OCI-LY7 (cell line): ENCODE data around the gene NOTO. TPM values are rescaled to one million over a fixed set of nuclear protein-coding genes. Genes with fewer than 3 reads are reported as not detected.

Experiments used
- BruUV-seq: library from RNA; stranded (reverse); fragments of 400-500 nt; replicated peaks from 2 replicates; lab custom pipeline; 2021; lab: Mats Ljungman, UMichigan
- CTCF ChIA-PET: fragments of 300-600 bp; sonication (Branson Sonifier 250); formaldehyde crosslinking; loops from one replicate; lab custom pipeline; 2022; ENCODE audit warnings: antibody characterized with exemption; ENCODE audit not compliant: unreplicated experiment; lab: Charles Lee
- POLR2A ChIA-PET: fragments of 300-600 bp; sonication (Branson Sonifier 250); formaldehyde crosslinking; loops from one replicate; lab custom pipeline; 2022; ENCODE audit warnings: antibody characterized with exemption; lab: Charles Lee
- DNase-seq: peaks from one replicate; pipeline ENCODE4 v3.0.0-alpha.2; 2015; ENCODE audit warnings: low spot score
- H2AFZ ChIP-seq: fragments of 200-600 bp; sonication (generic), shearing (Covaris generic); 2 replicates; pipeline ENCODE4 v1.6.1; 2014; ENCODE audit warnings: mild to moderate bottlenecking, antibody characterized with exemption, low read length, moderate library complexity
- H3K27ac ChIP-seq: fragments of 200-600 bp; sonication (generic); 2 replicates; pipeline ENCODE4 v1.5.1; 2014; ENCODE audit warnings: mixed run types, low read depth, mild to moderate bottlenecking, moderate library complexity, low read length, inconsistent platforms; ENCODE audit not compliant: poor library complexity, severe bottlenecking
- H3K36me3 ChIP-seq: fragments of 200-600 bp; sonication (generic); 2 replicates; pipeline ENCODE4 v1.6.1; 2014; ENCODE audit warnings: mild to moderate bottlenecking, antibody characterized with exemption, low read length, moderate library complexity, mixed read lengths; ENCODE audit not compliant: insufficient read depth
- H3K4me1 ChIP-seq: fragments of 200-600 bp; sonication (generic); 2 replicates; pipeline ENCODE4 v1.5.1; 2014; ENCODE audit warnings: mild to moderate bottlenecking, low read length; ENCODE audit not compliant: insufficient read depth, poor library complexity, severe bottlenecking
- H3K4me2 ChIP-seq: fragments of 200-600 bp; sonication (generic); 2 replicates; pipeline ENCODE4 v1.6.1; 2014; ENCODE audit warnings: mild to moderate bottlenecking, low read length
- H3K4me3 ChIP-seq: fragments of 200-600 bp; sonication (generic); 2 replicates; pipeline ENCODE4 v1.5.1; 2014; ENCODE audit warnings: mild to moderate bottlenecking, low read depth, low read length; ENCODE audit not compliant: poor library complexity, severe bottlenecking
- H3K79me2 ChIP-seq: fragments of 200-600 bp; sonication (generic); 2 replicates; pipeline ENCODE4 v1.6.1; 2016; ENCODE audit warnings: low read depth, mild to moderate bottlenecking, low read length, moderate library complexity, mixed read lengths; ENCODE audit not compliant: insufficient read depth
- H3K9me2 ChIP-seq: fragments of 200-600 bp; sonication (generic); 2 replicates; pipeline ENCODE4 v1.6.1; 2016; ENCODE audit warnings: mild to moderate bottlenecking, low read length, mixed read lengths; ENCODE audit not compliant: insufficient read depth
- H3K9me3 ChIP-seq: fragments of 200-600 bp; sonication (generic); 2 replicates; pipeline ENCODE4 v1.6.1; 2014; ENCODE audit warnings: mild to moderate bottlenecking, mixed run types, low read length, mixed read lengths
- H4K20me1 ChIP-seq: fragments of 200-600 bp; sonication (generic); 2 replicates; pipeline ENCODE4 v1.6.1; 2014; ENCODE audit warnings: mild to moderate bottlenecking, antibody characterized with exemption, low read length, moderate library complexity, mixed read lengths; ENCODE audit not compliant: insufficient read depth
- EZH2phosphoT487 ChIP-seq: fragments of 200-600 bp; sonication (generic); IDR thresholded peaks from 2 replicates; pipeline ENCODE4 v1.6.1; 2018; ENCODE audit warnings: low read depth, borderline replicate concordance, mild to moderate bottlenecking, mixed run types, antibody characterized with exemption, low read length, moderate library complexity, mixed read lengths
- intact Hi-C: fragments of 100-400 bp; cut with micrococcal nuclease; formaldehyde crosslinking; loops from one replicate; pipeline ENCODE4 v1.10.0; 2022; ENCODE audit not compliant: unreplicated experiment
- total RNA-seq, 2 experiments: library from RNA; depleted of rRNA in 1 of 2; stranded (reverse); fragments of >200 nt in 1 of 2; shearing (Covaris generic) in 1 of 2; gene quantifications; 2 replicates each; pipeline ENCODE4 v1.2.3, GENCODE V29; 2014 to 2022
- TF ChIP-seq, protein P1 (sequence below): fragments of 200-600 bp; sonication (generic); conservative IDR thresholded peaks from 2 replicates; pipeline ENCODE4 v1.5.1; 2014; ENCODE audit warnings: mild to moderate bottlenecking, antibody characterized with exemption, low read length, moderate library complexity, mixed read lengths

The NOTO gene
- total RNA-seq, 2 experiments from 2014 or later, result not detected

DNA sequence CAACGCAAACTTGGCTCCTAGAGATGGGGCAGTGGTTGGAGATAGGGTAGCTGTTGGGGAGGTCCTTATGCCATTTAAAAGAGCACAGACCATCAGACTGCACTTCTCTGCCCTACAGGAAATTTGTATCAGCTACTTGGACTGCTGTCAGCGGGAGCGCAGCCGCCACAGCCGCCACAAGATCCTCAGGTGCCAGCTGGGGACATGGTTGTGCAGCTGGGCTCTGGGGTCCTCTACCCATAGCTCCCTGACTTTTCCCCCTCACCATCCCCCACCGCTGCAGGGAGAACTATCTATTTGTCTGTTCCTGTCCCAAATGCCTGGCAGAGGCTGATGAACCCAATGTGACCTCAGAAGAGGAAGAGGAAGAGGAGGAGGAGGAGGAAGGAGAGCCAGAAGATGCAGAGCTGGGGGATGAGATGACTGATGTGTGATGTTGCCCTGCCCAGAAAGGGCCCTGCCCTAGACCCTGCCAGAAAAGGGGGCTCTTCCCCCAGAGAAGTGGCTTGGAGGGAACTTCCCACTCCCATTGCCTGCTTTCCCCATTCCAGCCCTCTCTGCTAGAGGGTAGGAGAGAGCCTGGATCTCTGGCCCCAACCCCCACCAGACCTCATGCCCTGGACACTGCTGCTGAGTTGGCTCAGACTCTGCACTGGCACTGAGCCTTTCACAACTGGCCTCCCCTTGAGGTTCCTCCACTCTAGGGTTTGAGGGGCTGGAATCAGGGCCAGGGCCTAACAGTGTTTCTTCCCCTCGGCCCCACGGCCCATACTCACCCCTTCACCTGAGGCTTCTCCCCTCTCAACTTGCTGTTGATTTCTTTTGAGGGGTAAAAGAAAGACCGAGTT lies 23.4 kb downstream of the NOTO start:
- no peak for DNase-seq
- no peak overlapping the region for H3K4me3 ChIP-seq
- peaks cover 90% of the 10 kb centered on the region for H3K36me3 ChIP-seq
- no peak overlapping the region for H2AFZ ChIP-seq
- intact Hi-C loops, result no loop called here
- no peak overlapping the region for H3K4me2 ChIP-seq
- H3K9me3 ChIP-seq, result no peaks in the 10 kb centered on the region
- ChIA-PET POLR2A (no interaction called here), CTCF (interaction anchor here (1.2 kb wide), 1 partner anchor 14 kb away, joined by 4 read pairs; no protein-coding TSS in a partner anchor)
- no peaks in the 10 kb centered on the region for H3K9me2 ChIP-seq
- H3K79me2 ChIP-seq, result no peaks in the 10 kb centered on the region
- TF ChIP-seq, protein P1, sequence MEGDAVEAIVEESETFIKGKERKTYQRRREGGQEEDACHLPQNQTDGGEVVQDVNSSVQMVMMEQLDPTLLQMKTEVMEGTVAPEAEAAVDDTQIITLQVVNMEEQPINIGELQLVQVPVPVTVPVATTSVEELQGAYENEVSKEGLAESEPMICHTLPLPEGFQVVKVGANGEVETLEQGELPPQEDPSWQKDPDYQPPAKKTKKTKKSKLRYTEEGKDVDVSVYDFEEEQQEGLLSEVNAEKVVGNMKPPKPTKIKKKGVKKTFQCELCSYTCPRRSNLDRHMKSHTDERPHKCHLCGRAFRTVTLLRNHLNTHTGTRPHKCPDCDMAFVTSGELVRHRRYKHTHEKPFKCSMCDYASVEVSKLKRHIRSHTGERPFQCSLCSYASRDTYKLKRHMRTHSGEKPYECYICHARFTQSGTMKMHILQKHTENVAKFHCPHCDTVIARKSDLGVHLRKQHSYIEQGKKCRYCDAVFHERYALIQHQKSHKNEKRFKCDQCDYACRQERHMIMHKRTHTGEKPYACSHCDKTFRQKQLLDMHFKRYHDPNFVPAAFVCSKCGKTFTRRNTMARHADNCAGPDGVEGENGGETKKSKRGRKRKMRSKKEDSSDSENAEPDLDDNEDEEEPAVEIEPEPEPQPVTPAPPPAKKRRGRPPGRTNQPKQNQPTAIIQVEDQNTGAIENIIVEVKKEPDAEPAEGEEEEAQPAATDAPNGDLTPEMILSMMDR, result no peak
- TF ChIP-seq EZH2phosphoT487, result no peak
- no peaks in the 10 kb centered on the region for H3K4me1 ChIP-seq
- H4K20me1 ChIP-seq, result no peaks in the 10 kb centered on the region
- no TSS peak for BruUV-seq
- H3K27ac ChIP-seq, result no peak overlapping the region

DNA sequence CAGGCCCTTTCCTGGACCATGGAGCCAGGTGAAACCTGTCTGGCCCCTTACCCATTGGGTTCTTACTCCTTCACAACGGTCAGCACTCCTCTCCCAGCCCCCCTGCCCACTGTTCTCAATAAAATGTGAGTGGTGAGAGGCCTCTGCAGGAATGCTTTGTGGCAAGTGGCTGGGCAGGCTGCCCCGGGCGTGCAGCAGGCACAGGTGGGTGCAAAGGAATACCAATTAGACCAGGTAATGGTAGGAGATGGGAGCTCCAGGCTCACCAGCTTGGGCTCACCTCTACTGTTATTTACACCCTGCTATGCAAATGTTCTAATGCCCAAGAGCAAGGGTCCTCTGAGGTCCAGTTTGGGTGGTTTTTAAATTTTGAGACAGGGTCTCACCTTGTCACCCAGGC lies 24.7 kb downstream of the NOTO start:
- no peaks in the 10 kb centered on the region for H3K79me2 ChIP-seq
- H3K27ac ChIP-seq, result no peak overlapping the region
- BruUV-seq, result no TSS peak
- H4K20me1 ChIP-seq, result no peaks in the 10 kb centered on the region
- H3K4me2 ChIP-seq, result no peak overlapping the region
- H2AFZ ChIP-seq, result no peak overlapping the region
- no peak overlapping the region for H3K4me3 ChIP-seq
- ChIA-PET POLR2A (no interaction called here), CTCF (no interaction called here)
- intact Hi-C loops, result no loop called here
- H3K9me3 ChIP-seq, result no peaks in the 10 kb centered on the region
- TF ChIP-seq, protein P1, result no peak
- TF ChIP-seq EZH2phosphoT487, result no peak
- H3K9me2 ChIP-seq, result no peaks in the 10 kb centered on the region
- no peaks in the 10 kb centered on the region for H3K4me1 ChIP-seq
- DNase-seq, result no peak
- peaks cover 78% of the 10 kb centered on the region for H3K36me3 ChIP-seq

DNA sequence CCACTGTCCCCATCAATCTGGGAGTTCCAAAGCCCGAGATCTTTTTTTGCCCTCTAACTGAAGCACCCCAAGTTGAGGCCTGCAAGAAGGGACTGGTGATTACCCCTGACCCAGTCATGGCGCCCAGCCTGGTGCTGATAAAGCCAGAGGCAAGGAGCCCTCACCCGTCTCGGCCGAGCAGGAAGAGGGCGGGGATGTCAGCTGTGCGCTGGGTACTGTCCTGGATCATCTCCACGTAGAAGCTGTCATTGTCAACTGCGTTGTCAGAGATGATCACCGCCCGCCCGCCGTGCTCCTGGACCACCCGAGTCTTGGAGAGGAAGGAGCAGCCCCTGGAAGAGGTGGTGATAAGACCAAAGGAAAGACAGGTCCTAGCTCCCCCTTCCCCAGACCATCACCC lies 26.3 kb downstream of the NOTO start:
- Histone ChIP-seq H4K20me1 (no peaks in the 10 kb centered on the region), H3K9me2 (no peaks in the 10 kb centered on the region), H3K4me1 (peaks cover 3% of the 10 kb centered on the region), H3K4me2 (no peak overlapping the region), H3K79me2 (no peaks in the 10 kb centered on the region), H2AFZ (no peak overlapping the region), H3K36me3 (peaks cover 62% of the 10 kb centered on the region), H3K27ac (no peak overlapping the region), H3K9me3 (no peaks in the 10 kb centered on the region), H3K4me3 (no peak overlapping the region)
- BruUV-seq, result no TSS peak
- DNase-seq, result no peak
- intact Hi-C loops, result no loop called here
- ChIA-PET CTCF (no interaction called here), POLR2A (interaction anchor here (0.8 kb wide), 1 partner anchor 13 kb away, joined by 3 read pairs; no protein-coding TSS in a partner anchor)
- TF ChIP-seq, protein P1, result no peak
- TF ChIP-seq EZH2phosphoT487, result no peak
